SK-N-SH treated with all-trans-retinoic acid at 6 μM for 48 hours (cell line): ENCODE data around the gene AFDN.

Experiments
- ATAC-seq: fragments of 200-7000 bp; cut with Tn5 transposase; 3 replicates; pipeline ENCODE4 v1.9.1; 2020; ENCODE audit warnings: mild to moderate bottlenecking, moderate library complexity
- ARNTL ChIP-seq: fragments of 450-650 bp; formaldehyde crosslinking; IDR thresholded peaks from 2 replicates; pipeline ENCODE4 v1.5.0; 2020; ENCODE audit warnings: low read depth, mild to moderate bottlenecking, moderate library complexity, borderline replicate concordance
- BACH2 ChIP-seq: fragments of 250-450 bp; sonication (Bioruptor Pico); IDR thresholded peaks from 2 replicates; pipeline ENCODE4 v1.9.0; 2021; ENCODE audit warnings: mild to moderate bottlenecking, borderline replicate concordance
- CSDC2 ChIP-seq: fragments of 250-450 bp; sonication (Bioruptor Pico); IDR thresholded peaks from 2 replicates; pipeline ENCODE4 v1.5.0; 2020; ENCODE audit warnings: mild to moderate bottlenecking, moderate library complexity
- ESRRG ChIP-seq: fragments of 250-450 bp; sonication (Bioruptor Pico); IDR thresholded peaks from 2 replicates; pipeline ENCODE4 v1.6.1; 2021; ENCODE audit warnings: mild to moderate bottlenecking
- OSR1 ChIP-seq: fragments of 250-450 bp; sonication (Bioruptor Pico); IDR thresholded peaks from 2 replicates; pipeline ENCODE4 v1.8.0; 2022; ENCODE audit warnings: moderate library complexity, mild to moderate bottlenecking, inconsistent platforms
- SNAI2 ChIP-seq: fragments of 250-450 bp; sonication (Bioruptor Pico); IDR thresholded peaks from 2 replicates; pipeline ENCODE4 v1.5.0; 2020; ENCODE audit warnings: mild to moderate bottlenecking, moderate library complexity
- TCF4 ChIP-seq: fragments of 250-450 bp; sonication (Bioruptor Pico); IDR thresholded peaks from 2 replicates; pipeline ENCODE4 v1.8.0; 2021; ENCODE audit warnings: mild to moderate bottlenecking, moderate library complexity, borderline replicate concordance
- TOX ChIP-seq: fragments of 250-450 bp; sonication (Bioruptor Pico); IDR thresholded peaks from 2 replicates; pipeline ENCODE4 v1.8.0; 2021; ENCODE audit warnings: mild to moderate bottlenecking, moderate library complexity, borderline replicate concordance
- ZFP3 ChIP-seq: fragments of 250-450 bp; sonication (Bioruptor Pico); IDR thresholded peaks from 2 replicates; pipeline ENCODE4 v1.5.0; 2020; ENCODE audit warnings: mild to moderate bottlenecking, moderate library complexity
- ZFP30 ChIP-seq: fragments of 450-650 bp; formaldehyde crosslinking; IDR thresholded peaks from 2 replicates; pipeline ENCODE4 v1.5.0; 2022; ENCODE audit warnings: mild to moderate bottlenecking, moderate library complexity
- ZNF565 ChIP-seq: fragments of 450-650 bp; formaldehyde crosslinking; conservative IDR thresholded peaks from 2 replicates; pipeline ENCODE4 v1.5.0; 2020; ENCODE audit warnings: low read depth, mild to moderate bottlenecking, moderate library complexity
- ZNF8 ChIP-seq: fragments of 450-650 bp; formaldehyde crosslinking; IDR thresholded peaks from 2 replicates; pipeline ENCODE4 v1.5.0; 2020; ENCODE audit warnings: mild to moderate bottlenecking, moderate library complexity
- TF ChIP-seq, protein P1 (sequence below): fragments of 250-450 bp; sonication (Bioruptor Pico); IDR thresholded peaks from 2 replicates; pipeline ENCODE4 v1.5.0; 2020; ENCODE audit warnings: mild to moderate bottlenecking, moderate library complexity
- TF ChIP-seq, protein P2 (sequence below): fragments of 250-450 bp; sonication (Bioruptor Pico); IDR thresholded peaks from 2 replicates; pipeline ENCODE4 v1.5.1; 2020; ENCODE audit warnings: low read depth, mild to moderate bottlenecking, moderate library complexity
- TF ChIP-seq, protein P3 (sequence below): fragments of 250-450 bp; sonication (Bioruptor Pico); IDR thresholded peaks from 2 replicates; pipeline ENCODE4 v1.5.1; 2021; ENCODE audit warnings: mild to moderate bottlenecking, moderate library complexity
- TF ChIP-seq, protein P4 (sequence below): fragments of 250-450 bp; sonication (Bioruptor Pico); IDR thresholded peaks from 2 replicates; pipeline ENCODE4 v1.8.0; 2021; ENCODE audit warnings: low read depth, mild to moderate bottlenecking, moderate library complexity, borderline replicate concordance

Gene AFDN

DNA sequence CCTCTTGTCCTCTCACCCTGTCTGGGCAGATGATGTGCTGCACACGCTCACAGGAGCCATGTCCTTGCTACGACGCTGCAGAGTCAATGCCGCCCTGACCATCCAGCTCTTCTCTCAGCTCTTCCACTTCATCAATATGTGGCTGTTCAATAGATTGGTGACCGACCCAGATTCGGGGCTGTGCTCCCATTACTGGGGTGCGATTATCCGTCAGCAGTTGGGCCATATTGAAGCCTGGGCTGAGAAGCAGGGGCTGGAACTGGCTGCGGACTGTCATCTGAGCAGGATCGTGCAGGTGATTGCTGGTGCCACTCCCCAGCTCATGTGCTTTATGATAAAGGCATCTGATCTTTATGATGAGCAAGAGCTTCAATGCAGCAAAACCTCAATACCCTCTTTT is 88.4 kb downstream of the AFDN start (continued):
- TF ChIP-seq, protein P1, sequence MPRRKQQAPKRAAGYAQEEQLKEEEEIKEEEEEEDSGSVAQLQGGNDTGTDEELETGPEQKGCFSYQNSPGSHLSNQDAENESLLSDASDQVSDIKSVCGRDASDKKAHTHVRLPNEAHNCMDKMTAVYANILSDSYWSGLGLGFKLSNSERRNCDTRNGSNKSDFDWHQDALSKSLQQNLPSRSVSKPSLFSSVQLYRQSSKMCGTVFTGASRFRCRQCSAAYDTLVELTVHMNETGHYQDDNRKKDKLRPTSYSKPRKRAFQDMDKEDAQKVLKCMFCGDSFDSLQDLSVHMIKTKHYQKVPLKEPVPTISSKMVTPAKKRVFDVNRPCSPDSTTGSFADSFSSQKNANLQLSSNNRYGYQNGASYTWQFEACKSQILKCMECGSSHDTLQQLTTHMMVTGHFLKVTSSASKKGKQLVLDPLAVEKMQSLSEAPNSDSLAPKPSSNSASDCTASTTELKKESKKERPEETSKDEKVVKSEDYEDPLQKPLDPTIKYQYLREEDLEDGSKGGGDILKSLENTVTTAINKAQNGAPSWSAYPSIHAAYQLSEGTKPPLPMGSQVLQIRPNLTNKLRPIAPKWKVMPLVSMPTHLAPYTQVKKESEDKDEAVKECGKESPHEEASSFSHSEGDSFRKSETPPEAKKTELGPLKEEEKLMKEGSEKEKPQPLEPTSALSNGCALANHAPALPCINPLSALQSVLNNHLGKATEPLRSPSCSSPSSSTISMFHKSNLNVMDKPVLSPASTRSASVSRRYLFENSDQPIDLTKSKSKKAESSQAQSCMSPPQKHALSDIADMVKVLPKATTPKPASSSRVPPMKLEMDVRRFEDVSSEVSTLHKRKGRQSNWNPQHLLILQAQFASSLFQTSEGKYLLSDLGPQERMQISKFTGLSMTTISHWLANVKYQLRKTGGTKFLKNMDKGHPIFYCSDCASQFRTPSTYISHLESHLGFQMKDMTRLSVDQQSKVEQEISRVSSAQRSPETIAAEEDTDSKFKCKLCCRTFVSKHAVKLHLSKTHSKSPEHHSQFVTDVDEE: no peak
- no peak for TF ChIP-seq BACH2 (CRISPR knock-in tag)

DNA sequence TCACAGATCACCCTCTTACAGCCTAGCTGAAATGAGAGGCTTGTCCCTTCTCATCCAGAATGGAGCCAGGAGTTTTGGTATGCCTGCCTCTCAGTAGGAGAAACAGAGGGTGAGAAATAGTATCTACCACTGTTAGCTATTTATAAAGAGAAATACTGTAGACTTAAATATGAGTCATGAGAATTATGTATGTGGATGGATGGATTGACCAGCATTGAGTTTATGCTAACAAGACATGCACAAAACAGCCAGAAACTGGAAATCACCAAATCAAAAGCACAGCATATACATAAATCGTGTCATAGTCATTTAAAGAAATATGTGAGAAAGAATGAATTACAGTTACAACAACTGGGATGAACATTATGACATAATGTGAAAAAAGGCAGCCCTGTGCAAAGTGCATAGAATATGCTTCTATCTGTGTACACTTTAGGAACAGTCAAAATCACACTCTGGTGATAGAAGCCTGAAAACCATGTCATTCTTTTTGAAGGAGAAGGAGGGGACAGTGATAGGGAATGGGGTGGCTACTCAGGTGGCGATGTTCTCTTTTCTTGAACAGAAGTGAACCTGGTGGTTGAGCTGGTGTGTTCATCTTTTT is 90.9 kb downstream of the AFDN start:
- no peak for ATAC-seq
- no peak for TF ChIP-seq ZFP30
- TF ChIP-seq ZNF8 (CRISPR knock-in tag): no peak
- TF ChIP-seq SNAI2: no peak

DNA sequence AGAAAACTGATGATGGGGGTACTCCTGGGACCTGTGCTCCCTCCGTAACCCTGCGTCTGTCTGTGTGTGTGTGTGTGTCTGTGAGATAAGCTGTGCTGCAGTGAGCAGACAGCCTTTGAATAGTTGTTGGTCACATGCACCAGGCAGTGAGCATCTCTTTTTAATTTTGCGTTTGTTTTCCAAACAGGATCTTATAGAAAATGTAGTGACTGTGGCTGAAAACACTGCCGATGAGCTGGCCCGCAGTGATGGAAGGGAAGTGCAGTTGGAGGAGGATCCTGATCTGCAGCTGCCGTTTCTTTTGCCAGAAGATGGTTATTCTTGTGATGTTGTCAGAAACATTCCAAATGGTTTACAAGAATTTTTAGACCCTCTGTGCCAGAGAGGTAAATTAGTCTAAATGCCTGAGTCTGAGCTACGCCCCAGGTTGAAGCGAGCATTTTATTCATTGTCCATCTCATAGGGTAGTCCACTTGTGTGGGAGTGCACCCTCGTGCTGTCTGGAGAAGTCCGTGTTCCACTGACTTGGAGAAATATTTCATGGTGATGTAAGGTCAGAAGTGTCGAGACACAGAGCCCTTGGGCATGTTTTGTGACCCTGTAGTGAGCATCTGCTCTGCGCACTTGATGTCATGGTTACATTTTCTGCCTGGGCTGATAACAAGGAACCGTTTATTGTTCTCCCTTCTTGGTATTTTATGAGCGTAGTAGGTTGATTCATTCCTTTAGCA is 92.0 kb downstream of the AFDN start:
- ATAC-seq: no peak

DNA sequence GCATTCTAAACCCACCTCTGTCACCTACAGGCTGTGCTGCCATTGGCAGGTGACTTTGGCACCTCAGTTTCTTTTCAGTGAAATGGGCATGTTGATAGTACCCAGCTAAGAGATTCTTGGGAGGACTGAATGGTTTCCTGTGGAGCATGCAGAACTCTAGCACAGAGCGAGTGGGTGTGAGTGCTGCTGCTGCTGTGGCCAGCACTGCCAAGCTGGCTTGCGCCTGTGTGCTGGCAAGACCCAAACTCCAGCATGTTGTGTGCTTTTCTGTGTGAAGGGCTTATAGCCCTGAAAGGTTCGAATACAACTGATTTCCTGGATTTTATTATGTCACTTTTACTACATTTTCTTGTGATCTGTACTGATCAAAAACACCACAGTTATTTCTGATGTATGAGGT is 92.6 kb downstream of the AFDN start:
- no peak for ATAC-seq
- TF ChIP-seq ZFP30 (no peak), CSDC2 (no peak), BACH2 (CRISPR knock-in tag) (no peak), ZFP3 (CRISPR knock-in tag) (no peak), ARNTL (CRISPR knock-in tag) (no peak), ESRRG (CRISPR knock-in tag) (no peak)
- TF ChIP-seq, protein P2, sequence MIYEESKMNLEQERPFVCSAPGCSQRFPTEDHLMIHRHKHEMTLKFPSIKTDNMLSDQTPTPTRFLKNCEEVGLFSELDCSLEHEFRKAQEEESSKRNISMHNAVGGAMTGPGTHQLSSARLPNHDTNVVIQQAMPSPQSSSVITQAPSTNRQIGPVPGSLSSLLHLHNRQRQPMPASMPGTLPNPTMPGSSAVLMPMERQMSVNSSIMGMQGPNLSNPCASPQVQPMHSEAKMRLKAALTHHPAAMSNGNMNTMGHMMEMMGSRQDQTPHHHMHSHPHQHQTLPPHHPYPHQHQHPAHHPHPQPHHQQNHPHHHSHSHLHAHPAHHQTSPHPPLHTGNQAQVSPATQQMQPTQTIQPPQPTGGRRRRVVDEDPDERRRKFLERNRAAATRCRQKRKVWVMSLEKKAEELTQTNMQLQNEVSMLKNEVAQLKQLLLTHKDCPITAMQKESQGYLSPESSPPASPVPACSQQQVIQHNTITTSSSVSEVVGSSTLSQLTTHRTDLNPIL (CRISPR knock-in tag): no peak
- TF ChIP-seq, protein P3, sequence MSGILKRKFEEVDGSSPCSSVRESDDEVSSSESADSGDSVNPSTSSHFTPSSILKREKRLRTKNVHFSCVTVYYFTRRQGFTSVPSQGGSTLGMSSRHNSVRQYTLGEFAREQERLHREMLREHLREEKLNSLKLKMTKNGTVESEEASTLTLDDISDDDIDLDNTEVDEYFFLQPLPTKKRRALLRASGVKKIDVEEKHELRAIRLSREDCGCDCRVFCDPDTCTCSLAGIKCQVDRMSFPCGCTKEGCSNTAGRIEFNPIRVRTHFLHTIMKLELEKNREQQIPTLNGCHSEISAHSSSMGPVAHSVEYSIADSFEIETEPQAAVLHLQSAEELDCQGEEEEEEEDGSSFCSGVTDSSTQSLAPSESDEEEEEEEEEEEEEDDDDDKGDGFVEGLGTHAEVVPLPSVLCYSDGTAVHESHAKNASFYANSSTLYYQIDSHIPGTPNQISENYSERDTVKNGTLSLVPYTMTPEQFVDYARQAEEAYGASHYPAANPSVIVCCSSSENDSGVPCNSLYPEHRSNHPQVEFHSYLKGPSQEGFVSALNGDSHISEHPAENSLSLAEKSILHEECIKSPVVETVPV (CRISPR knock-in tag): no peak

More for the DNA sequence above, 92.0 kb downstream of the AFDN start:
- TF ChIP-seq ZNF8 (CRISPR knock-in tag): no peak
- no peak for TF ChIP-seq CSDC2
- no peak for TF ChIP-seq TOX (CRISPR knock-in tag)
- TF ChIP-seq TCF4 (CRISPR knock-in tag): no peak
- no peak for TF ChIP-seq BACH2 (CRISPR knock-in tag)
- TF ChIP-seq OSR1 (CRISPR knock-in tag): no peak
- TF ChIP-seq, protein P1: no peak
- TF ChIP-seq, protein P3 (CRISPR knock-in tag): no peak
- TF ChIP-seq, protein P2 (CRISPR knock-in tag): no peak
- no peak for TF ChIP-seq ESRRG (CRISPR knock-in tag)
- TF ChIP-seq SNAI2: no peak
- TF ChIP-seq, protein P4, sequence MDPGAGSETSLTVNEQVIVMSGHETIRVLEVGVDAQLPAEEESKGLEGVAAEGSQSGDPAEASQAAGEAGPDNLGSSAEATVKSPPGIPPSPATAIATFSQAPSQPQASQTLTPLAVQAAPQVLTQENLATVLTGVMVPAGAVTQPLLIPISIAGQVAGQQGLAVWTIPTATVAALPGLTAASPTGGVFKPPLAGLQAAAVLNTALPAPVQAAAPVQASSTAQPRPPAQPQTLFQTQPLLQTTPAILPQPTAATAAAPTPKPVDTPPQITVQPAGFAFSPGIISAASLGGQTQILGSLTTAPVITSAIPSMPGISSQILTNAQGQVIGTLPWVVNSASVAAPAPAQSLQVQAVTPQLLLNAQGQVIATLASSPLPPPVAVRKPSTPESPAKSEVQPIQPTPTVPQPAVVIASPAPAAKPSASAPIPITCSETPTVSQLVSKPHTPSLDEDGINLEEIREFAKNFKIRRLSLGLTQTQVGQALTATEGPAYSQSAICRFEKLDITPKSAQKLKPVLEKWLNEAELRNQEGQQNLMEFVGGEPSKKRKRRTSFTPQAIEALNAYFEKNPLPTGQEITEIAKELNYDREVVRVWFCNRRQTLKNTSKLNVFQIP (CRISPR knock-in tag): no peak
- no peak for TF ChIP-seq ZNF565 (CRISPR knock-in tag)
